Ammon's horn (tissue), 1 donor: ENCODE measurements around the gene HOXB5.

ENCODE experiments used
- DNase-seq: peaks from one replicate; pipeline ENCODE4 v3.0.0-alpha.2; 2016; ENCODE audit warnings: low spot score

The HOXB5 gene

DNA sequence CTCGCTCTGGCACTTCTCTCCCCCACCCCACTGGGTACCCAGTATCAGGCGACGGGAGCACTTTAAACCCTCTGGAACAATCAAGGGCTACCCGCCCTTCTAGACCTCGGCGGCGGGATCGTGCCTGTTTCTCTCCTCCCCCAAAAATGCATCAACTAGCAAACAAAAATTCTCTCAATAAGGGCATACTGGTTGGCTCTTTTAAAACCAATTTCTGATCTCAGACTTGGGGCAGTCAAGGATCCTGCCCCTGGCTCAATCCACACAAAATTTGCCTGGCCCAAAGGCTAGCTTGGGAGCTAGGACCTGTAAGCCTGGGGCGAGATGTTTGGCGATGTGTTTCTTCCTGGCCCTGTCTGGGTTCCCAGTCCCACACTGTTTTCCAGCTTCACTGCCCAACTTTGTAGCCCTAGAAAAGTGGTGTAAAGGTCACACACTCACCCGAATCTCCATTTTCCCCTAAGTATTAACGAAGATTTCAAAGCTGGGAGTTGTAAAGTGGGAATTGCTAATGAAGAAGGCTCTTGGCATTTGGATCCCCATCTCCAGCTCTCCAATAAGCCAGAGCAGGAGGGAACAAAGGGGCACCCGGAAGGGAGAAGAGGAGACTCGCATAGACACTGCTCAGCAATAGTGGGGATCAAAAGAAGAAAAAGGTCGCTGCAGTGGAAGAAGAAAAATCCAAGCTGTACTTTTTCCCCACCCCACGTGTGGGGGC lies 34.3 kb downstream of the HOXB5 start:
- no peak for DNase-seq

DNA sequence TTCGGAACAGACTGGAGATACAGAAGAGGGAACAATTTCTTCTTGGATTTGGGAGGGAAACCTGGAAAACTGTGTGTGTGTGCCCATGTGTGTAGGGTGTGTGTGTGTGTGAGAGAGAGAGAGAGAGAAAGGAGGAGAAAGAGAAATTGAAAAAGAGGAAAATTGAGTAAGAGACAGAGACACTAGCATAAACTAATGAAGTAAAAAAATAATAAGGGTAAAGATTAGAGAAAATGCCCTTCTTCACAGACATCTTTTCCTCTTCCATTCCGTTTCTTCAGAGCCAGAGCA lies 34.8 kb downstream of the HOXB5 start:
- DNase-seq, result no peak

DNA sequence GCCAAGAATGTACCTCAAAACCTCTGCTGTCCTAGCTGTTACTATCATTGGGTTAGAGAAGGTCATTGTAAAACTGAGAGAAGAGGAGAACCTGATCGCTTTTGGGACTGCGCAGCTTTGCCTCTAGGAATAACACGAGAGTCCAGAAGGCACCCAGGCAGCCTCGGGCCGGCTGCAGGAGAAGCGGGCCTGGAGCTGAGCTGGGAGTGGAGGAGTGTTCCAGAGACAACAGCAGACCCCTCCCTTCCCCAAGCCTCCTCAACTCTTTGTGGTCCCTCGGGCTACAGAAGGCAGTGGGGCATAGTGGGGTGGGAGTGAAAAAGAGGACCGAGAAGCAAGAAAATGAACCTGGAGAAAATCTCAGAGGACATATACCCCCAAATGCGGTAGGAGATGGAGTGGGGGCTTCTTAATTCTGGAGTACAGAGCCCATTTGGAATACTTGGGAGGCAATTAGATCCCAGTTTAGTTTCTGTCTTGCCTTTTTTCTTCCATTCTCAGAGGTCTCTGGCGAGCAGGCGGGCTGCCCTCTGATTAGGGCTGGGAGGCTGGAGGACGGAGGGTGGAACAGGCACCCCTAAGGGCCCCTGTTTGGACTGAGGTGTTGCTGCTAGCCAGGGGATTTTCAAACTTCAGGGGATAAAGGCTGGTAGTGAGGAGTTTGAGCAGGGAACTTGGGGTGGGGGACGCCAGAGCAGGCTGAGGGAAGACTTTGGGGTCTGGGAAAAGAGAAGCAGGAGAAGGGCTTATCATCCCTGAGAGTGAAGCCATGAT lies 35.3 kb downstream of the HOXB5 start:
- DNase-seq, result no peak

DNA sequence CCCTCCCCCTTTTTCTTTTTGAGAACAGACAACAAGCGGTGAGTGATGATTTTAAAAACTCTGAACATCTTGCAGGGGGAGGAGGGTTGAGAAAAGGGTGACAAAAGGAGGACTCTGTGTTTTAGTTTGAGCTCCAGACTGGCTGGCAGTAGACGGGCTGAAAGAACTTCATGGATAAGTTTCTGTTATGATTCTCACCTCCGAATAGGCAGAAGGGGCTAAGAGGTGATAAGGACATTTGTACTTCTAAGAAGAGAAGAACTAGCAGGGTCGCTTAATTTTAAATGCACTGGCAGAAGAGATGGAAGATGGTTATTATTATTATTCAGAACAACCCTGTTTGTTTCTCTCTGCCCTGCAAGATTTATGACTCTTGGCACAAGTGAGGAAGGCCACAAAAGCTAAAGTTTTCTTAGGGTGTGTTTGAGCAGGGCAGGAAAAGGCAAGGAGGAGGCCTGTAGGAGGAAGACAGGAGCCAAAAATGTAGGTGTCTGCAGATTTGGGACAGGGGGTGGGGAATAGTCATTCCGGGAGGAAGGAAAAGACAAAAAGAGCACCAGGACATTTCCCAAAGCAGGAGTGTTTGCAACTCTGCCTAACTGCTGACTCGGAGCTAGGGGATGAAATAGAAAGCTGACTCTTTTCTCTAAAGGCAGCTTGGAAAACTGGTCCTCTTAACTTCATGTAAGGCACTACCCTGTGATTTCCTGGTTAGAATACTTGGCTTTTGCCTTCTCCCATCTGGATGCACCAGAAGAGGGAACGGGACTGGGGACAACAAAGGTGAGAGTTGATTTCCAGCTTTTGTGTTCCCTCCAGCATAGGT lies 36.8 kb downstream of the HOXB5 start:
- no peak for DNase-seq

DNA sequence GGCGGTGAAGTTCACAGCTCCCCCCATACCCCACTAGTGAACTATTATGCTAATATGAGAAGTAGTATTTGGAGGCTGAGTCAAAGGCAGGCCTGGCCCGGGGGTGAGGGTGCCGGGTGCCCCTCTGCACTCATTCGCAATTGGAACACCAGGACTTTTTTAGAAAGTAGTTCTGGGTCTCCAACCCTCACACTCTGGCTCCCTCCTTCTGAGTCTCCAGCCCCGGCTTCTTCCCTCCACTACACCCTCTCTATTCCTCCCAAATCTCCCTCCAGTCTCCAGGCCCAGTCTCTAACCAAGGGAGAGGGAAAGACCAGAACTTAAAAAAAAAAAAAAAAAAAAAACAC lies 37.4 kb downstream of the HOXB5 start:
- no peak for DNase-seq

DNA sequence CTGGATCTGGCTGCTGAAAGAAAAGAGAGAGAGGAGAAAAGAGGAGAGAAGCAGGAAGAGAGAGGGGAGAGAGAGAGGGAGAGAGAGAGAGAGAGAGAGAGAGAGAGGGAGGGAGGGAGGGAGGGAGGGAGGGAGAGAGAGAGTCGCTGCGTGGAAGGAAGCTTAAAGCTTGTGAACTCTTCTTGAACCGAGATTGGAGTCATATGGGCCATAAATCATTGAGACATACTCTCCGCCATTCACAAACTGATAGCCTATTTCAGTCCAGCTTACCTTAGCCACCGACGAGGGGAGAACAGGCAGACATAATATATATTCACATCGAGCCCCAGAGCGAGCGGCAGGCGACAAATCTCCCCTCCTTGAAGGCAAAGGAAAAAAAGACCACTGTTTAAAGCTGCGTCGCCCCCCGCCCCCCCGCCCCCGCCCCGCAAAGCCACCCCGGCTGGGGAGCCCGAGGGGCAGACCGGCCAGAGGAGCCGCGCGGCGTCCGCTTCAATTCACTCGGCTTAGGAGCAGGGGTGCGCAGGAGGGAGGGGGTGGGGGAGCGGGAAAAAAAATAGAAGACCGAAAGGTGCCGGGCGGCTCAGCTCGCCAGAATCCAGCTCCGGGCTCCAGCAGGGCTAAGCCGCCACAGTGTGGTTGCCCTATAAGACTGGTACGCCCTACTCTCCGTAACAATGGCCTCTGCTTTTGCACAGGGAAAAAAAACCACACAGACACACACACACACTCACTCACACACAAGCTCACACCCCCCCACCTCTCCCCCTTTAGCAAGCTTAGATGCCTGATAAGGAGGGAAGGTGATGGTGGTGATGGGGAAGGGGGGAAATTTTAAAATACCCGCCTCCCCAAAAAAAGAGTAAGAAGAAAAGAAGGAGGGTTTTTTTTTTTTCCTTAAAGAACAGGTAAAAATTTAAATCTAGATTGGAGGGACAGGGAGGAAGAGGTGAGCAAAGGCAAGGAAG lies 38.0 kb downstream of the HOXB5 start:
- no peak for DNase-seq

DNA sequence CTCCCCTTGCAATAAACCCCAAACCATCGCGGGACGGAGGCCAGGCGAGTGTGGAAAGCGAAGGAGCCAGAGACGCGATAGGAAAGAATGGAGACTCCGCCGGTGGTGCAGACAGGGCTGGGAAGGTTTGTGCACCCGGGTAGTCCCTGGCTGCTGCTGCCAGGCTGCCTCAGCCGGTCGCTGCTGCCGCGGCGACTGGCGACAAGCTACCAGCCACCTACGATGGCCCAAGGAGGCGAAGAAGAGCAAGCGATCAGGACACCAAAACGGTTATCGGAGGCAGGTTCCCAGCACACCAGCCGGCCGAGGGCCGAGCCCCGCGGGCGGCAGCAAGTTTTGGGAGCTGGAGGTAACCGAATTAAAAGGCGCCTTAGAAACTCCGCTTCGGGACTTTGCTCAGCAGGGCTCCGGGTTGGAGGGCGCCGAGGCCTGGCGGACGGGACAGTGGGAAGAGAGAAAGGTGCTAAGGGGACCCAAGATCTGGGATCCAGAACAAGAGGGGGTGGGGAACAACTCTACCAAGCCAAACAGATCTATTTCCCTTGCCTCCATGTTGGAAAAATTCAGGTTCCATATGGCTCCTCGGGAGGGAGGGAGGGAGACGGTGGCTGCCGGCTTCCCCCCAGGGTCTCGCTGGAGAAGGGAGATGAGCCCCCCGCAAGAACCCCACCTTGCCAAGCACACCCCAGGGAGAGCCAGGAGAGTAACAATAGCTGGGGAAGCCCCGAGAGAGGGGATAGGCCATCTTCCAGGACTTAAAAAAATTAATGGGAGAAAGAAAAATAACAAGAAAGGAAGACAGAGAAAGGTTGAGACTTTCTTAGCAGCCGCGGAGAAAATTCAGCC lies 38.9 kb downstream of the HOXB5 start:
- no peak for DNase-seq

DNA sequence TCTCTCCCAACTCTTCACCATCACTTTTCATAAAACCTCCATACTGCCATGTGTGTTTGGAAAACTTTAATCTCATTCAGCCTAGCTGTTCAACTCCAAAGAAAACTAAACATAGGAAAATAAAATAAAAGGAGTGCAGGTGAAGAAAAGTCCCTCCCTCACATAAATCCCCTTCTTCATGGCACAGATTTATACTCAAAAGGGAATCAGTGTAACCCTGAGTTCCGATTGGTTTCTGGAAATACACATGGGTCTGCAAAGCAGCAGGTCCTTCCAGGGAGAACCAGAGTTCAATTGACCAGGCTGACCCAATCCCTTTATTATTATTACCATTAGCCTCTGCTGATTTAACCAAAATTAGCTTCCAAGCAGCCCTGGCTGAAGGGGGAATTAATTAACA lies 39.8 kb downstream of the HOXB5 start:
- no peak for DNase-seq

DNA sequence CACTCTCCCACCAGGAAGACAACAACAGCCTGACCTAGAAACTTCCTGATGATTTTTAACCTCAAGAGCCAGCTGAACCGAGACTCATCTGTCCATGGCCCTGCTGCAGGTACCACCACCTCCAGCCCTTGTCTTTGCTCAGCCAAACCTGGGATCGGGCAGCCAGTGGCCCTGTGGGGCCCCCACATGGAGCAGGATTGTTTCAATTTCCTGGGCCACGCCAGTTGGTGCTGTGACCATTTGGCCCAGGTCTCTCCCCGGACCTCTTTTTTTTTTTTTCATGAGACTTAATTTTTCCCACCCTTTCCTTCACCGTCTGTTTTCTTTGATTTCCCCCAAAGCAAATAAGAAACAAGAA lies 40.4 kb downstream of the HOXB5 start:
- no peak for DNase-seq

DNA sequence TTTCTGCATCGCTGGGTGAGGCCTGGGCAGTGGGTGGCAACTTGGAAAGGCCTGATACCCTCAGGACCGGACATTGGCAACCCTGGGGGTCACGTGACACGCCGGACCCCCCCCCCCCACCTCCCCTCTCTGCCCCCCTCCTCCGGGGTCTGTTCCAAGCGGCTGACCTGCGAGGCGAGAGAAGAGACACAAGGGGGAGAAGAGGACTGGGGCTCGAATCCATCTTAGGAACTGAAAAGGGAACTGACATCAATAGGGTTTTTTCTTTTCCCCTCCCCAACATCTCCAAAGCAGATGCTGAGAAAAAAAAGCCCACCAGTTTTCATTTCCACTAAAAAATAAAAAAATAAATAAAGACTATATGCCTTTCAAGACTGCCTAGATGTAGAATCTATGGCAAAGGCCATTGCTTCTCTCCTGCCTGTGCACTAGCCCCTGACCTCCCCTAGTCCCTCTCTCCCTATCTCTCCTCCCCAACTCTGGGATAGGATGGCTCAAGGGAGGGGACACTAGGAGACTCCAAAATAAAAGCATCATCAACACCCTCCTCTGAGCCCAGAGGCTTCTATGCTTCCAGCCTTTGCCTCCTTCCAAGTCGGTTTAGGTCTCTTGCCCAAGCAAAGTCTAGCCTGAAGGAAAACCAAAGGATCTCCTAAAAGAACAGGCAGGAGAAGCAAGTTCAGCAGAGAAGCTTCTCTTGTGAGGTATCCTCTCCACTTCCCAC lies 41.0 kb downstream of the HOXB5 start:
- no peak for DNase-seq

DNA sequence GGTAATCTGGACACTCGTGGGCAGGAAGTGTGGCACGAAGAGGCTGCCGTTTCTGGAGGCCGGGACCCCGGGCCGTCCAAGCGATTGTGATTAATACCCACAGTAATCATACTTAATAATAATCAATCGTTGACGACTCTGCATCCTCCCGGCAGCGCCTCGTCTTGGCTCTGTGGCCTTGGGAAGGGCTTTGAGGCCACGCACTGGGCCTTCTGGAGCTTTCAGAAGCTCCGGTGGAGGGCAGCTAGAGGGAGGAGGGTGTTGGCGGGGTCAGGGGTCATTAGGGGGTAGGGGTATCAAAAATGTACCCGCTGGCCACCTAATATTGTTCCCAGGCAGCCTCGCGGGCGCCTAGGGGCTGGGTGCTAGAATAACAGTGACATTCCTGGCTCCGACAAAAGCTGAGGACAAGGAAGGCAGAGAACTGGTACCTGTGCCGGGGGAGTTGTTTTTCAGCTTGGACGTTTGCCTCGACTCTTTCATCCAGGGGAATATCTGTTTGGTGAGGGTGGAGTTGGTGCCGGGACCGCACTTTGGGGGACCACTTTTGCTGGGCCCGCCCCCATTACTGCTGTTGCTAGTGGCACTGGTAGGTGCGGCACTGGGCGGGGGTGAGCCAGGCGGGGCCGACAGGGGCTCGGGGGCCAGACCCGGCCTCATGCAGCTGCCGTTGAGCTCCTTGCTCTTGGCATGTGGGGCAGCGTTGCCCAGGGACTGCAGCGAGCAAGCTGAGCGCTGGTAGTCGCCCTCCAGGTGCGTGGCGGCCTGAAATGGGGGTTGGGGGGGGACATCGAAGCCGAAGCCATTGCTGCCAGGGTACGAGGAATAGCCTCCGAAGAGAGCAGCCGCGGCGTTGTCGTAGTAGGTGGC lies 41.7 kb downstream of the HOXB5 start:
- no peak for DNase-seq

DNA sequence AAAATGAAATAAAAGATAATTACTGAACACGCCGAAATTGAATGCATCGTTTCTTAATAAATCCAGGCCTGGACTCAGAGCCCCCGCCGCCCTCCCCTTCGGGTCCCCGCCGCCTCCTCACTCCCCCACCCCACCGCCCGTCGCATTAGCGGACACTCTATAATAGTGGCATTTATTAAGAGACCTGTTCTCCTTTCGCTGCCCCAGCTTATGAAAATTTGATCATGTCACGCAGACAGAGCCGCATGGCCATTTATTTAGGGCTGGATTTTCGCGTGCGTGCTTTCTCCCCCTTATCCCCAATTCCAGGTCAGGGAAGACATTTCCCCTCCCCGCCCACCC lies 42.4 kb downstream of the HOXB5 start:
- DNase-seq, result no peak

DNA sequence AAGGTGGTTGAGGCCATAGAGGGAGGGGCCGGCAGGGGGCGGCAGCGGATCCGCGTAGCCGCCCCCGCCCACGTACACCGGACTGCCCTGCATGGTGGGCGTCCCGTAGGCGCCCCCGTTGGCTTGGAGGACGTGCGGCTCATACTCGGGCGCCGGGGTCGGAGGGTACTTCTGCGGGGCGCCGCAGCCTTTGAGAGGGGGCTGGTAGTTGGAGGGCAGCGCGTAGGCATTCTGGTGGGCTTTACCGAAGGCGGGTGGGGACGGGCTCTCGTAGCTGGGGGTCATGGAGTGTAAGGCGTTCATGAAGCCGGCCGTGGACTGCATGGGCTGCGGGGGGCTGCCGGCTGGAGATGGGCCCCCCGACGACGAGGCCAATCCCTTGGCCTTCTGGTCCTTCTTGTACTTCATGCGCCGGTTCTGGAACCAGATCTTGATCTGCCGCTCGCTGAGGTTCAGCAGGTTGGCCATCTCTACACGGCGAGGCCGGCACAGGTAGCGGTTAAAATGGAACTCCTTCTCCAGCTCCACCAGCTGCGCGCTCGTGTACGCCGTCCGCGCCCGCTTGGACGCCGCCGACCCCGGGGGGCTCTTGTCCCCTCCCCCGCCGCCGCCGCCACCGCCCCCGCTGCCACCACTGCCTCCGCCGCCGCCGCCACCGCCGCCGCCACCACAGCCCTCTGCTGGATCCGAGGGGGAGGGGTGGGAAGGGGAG lies 42.9 kb downstream of the HOXB5 start:
- no peak for DNase-seq

DNA sequence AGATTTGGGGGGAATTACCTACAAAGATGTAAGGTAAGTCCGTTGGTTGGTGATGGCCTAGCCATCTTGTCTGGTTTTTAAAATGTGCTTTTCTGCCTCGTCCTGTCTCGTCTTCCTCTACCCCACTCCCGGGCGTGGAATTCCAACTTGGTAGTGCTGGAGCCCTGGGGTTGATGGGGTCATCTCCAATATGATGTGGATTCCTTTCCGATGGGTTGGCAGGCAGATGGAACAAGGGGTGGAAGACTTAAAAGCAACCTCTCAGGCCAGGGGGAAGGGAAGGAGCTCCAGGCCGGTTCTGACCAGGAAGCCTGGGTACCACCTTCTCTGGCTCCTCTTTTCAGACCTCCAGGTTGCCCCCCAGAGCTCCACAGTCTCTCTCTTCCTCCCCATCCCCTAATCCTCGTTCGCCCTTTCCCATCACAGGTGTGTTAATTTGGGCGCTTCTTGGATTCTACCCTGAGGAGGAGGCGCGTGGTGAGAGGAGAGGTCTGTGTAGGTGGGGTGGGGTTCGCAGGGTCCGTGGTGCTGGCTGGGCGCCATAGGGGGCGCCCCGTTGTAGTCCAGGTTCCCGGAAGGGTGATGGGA lies 43.6 kb downstream of the HOXB5 start:
- DNase-seq, result no peak

DNA sequence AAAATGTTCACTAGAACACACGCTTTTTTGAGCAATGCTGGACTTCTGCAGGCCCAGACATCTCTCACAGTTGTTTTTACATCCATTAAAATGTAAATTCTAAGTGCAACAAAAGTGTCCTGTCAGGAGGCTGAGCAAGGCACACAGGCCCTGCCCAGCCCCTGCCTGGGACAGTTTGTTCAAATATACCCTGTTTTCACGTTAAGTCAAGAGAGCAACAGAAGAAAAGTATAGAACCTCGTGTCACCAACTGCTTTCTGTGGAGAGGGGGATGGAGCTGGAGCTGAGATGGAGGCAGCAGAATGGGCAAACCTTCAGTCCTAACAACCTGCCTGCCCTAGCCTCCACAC lies 44.3 kb downstream of the HOXB5 start:
- no peak for DNase-seq

DNA sequence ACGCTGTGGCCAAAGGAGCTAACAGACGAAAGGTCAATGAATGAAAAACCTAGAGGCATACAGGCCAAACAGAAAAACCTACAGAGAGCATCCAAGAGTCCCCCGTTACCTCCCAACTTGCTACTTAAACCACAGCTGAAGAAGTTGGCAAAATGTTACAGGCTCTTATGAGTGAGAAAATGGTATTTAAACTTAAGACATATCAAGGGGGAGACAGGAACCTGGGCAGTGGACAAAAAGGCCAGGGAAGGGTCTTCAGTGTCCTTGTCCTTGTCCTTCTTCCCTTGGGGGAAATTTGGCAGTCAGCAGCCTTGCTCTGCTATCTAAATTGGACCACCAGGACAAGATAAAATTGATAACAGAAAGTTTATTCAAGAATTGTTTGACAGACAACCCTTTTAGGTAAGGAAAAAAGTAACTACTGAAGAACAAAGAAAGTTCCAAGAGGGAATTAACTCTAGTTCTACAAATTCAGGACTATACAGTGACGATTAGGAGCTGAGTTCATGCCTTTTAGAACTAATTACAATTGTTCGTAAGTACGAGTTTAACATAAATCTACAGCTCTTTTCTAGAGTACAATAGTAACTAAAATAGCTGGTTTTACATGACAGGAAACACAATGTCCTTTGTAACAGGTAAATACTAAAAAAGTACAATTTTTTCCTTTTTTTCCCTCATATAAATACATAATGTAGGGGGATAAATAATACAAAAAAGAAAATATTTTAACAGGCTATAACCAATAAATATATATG lies 44.9 kb downstream of the HOXB5 start:
- no peak for DNase-seq

DNA sequence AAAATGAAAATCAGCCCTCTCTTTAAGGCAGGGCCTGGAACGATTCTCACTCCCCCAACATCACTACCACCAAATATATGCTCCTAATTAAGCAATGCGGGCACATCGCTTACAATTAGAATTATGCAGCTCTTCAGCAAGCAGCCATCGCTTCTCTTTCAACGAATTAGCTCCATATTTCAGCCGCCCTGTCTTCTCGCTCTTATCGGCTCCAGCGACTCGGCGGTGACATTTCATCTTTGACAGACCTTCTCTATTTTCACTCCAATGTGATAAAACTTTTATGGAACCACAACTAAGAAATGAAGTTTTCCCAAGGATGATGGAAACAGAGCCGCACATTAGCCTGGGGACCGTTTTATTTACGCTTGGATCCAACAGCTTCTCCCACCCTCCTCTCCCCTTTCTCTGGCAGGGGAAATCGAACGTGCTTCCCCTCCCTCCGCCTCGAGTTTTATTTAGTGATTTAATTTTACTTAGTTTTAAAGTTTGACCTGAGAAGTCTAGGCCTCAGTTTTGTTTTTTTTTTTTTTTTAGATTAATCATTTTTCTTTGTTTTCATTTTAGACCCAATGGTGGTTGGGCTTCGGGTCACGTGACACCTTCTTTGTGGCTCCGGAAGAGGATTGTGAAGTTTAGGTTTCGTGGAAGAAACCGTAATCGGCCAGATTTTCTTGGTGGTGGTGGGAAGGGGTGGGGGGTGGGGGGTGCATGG lies 45.6 kb downstream of the HOXB5 start:
- DNase-seq, result no peak
